GM21786 (cell line): ENCODE results near the gene CCHCR1.
A peak's percentile ranks its signal among the peaks of the same experiment; 100 is the strongest.
"Not testable (repeated sequence)": the region's sequence is repeated elsewhere in the genome, so short reads cannot be mapped to it uniquely, and the experiment has no call there.

Source experiments
- ATAC-seq: cut with Tn5 transposase; IDR thresholded peaks from one replicate; pipeline ENCODE4 v1.9.1; 2021; ENCODE audit not compliant: unreplicated experiment

Gene CCHCR1, protein sequence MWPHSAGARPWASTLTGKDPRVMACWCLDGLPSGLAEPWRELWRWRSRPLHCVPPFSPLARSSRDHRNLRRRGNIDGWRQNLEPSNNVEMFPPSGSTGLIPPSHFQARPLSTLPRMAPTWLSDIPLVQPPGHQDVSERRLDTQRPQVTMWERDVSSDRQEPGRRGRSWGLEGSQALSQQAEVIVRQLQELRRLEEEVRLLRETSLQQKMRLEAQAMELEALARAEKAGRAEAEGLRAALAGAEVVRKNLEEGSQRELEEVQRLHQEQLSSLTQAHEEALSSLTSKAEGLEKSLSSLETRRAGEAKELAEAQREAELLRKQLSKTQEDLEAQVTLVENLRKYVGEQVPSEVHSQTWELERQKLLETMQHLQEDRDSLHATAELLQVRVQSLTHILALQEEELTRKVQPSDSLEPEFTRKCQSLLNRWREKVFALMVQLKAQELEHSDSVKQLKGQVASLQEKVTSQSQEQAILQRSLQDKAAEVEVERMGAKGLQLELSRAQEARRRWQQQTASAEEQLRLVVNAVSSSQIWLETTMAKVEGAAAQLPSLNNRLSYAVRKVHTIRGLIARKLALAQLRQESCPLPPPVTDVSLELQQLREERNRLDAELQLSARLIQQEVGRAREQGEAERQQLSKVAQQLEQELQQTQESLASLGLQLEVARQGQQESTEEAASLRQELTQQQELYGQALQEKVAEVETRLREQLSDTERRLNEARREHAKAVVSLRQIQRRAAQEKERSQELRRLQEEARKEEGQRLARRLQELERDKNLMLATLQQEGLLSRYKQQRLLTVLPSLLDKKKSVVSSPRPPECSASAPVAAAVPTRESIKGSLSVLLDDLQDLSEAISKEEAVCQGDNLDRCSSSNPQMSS

DNA sequence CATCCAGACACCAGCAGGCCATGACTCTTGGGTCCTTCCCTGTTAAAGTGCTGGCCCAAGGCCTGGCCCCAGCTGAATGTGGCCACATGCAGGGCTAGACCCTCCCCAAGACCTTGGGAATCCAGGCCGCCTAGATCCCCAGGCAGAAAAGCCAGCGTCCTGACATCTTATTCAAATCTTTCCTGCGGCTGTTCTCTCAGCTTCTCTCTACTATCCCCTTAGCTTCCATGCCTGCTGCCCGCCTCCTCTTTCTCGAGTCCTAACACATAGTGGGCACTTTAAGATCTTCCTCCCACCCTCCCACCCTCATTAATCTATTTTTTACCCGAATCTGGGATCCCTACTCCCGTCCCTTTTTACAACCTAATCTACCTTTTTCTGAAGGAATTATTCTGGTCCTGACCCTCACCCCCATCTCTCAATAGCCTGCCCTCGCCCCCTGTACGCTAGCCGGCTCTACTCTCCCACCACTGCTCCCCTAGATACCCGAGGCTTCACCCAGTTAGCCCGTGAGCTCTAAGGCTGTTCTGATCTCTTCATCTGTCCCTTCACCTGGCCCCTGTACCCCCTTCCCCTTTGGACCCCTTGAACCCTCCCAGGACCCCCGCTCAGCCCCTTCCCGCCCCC is at the start of gene CCHCR1:
TSS of gene CCHCR1 (minus strand) at position 290 of the 627 bp plus-strand sequence. CDS start at position 88, 202 bp downstream.
- peak; percentile 2 for ATAC-seq

DNA sequence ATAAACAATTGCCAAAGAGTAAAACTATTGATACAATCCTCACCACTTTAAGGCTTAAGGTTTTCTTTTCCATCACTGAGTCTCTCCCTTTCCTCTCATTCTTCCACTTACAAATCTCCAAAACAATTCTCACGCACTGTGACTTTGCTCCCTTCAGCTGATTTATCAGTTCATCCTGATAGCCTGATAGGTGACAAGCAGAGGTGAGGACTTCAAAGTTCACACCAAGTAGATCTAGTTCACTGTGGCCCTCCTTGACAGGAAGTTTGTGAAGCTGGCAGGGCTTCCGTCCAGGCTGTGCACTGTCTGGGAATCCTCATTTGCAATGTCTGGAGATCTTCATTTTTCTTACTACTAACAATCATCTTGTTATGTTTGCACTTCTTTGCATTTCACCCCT is 48.0 kb upstream of the CCHCR1 start:
- no peak for ATAC-seq

- ATAC-seq: no peak
Observed at GRCh38 chr6:31204751-31205145, 47.1 kb upstream of the CCHCR1 start.

- ATAC-seq: peak; percentile 59
Observed at GRCh38 chr6:31203345-31203979, 45.9 kb upstream of the CCHCR1 start.

DNA sequence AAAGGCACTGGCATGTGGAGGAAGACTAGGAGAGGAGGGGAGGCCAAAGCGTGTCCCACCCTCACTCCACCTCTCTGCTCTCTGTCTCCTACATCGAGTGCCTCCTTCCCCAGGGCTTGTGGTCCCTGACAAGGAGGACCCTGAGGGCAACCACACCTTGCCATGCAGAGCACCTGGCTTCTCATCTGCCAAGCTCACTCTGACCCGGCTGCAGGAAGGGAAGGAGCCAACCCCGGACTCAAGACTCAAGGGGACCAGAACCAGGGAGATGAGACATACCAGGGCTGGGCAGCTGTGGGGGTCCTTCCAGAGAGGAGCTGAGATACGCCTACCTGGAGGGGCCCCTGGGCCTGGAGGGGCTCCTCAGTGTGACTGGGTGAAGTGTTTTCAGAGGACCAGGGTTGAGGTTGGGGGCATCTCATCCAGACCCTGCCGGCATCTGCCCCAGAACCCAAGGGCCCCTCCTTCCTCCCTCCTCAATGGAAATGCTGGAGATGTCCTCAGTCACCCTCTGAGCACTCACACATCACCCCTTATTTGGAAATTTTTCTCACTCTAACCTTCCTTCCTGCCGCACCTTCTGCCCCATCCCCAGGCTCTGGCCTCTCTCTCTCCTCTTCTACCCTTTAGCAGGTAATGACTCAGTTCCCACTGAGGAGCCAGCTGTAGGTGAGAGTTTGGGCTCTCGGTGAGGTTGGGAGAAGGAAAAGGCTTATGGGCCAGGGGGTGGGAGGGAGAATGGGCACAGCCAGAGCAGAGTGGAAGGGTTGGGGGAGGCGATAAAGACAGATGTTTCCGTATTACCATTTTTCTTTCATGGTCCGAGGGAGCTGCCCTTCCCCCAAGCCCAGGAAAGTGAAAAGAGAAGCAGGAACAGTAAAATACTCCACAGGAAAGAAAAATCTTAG is 44.9 kb upstream of the CCHCR1 start:
- no peak for ATAC-seq

DNA sequence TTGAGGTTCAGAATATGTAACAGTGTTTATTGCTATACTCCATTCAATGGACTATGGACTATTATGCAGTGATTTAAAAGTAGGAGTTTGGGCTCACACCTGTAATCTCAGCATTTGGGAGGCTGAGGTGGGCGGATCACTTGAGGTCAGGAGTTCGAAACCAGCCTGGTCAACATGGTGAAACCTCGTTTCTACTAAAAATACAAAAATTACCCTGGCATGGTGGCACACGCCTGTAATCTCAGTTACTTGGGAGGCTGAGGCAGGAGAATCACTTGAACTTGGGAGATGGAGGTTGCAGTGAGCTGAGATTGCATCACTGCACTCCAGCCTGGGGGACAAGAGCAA is 41.5 kb upstream of the CCHCR1 start:
- not testable (repeated sequence) for ATAC-seq

GRCh38 chr6:31197559-31198305 is 40.1 kb upstream of the CCHCR1 start:
- peak; percentile 81 for ATAC-seq

GRCh38 chr6:31196251-31197022 is 38.8 kb upstream of the CCHCR1 start:
- ATAC-seq: not testable (repeated sequence)

DNA sequence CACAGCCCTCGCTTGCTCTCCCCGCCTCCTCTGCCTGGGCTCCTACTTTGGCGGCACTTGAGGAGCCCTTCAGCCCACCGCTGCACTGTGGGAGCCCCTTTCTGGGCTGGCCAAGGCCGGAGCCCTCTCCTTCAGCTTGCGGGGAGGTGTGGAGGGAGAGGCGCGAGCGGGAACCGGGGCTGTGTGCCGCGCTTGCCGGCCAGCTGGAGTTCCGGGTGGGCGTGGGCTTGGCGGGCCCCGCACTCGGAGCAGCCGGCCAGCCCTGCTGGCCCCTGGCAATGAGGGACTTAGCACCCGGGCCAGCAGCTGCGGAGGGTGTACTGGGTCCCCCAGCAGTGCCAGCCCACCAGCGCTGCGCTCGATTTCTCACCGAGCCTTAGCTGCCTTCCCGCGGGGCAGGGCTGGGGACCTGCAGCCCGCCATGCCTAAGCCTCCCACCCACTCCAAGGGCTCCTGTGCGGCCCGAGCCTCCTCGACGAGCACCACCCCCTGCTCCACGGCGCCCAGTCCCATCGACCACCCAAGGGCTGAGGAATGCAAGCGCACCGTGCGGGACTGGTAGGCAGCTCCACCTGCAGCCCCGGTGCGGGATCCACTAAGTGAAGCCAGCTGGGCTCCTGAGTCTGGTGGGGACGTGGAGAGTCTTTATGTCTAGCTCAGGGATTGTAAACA is 37.8 kb upstream of the CCHCR1 start:
- not testable (repeated sequence) for ATAC-seq

DNA sequence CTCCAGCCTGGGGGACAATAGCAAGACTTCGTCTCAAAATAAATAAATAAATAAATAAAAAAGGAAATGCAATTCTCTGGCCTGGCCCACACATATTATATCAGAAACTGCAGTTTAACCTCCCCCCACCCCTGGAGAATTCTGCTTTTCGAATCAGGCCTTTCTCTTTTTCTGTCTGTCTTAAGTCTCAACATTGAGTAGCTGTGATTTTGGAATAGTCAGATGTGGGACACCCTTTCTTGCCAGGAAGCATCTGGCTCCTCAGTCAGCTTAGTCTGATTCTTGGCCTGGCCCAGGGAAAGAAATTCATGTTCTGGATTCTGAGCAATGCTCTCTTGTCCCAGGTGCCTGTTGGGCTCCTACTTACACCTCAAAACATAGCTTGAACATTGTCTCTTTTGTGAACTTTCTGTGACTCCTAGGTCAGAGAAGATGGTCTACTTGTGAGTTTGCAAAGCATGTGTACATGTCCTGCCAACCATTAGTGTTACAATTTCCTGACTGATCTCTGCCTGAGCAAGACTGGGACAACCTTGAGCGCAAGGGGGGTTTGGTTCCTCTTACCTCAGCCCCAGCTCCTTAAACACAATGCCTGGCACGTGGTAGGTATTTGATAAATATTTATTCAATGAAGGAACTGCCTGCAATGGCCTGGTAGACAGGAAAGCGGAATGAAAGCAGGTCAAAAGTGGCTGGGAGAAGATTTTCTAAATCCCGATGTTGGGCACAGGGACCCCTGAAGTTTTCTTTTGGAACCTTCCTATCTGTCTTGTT is 36.6 kb upstream of the CCHCR1 start:
- no peak for ATAC-seq

GRCh38 chr6:31193206-31193605 is 35.6 kb upstream of the CCHCR1 start:
- ATAC-seq: no peak

DNA sequence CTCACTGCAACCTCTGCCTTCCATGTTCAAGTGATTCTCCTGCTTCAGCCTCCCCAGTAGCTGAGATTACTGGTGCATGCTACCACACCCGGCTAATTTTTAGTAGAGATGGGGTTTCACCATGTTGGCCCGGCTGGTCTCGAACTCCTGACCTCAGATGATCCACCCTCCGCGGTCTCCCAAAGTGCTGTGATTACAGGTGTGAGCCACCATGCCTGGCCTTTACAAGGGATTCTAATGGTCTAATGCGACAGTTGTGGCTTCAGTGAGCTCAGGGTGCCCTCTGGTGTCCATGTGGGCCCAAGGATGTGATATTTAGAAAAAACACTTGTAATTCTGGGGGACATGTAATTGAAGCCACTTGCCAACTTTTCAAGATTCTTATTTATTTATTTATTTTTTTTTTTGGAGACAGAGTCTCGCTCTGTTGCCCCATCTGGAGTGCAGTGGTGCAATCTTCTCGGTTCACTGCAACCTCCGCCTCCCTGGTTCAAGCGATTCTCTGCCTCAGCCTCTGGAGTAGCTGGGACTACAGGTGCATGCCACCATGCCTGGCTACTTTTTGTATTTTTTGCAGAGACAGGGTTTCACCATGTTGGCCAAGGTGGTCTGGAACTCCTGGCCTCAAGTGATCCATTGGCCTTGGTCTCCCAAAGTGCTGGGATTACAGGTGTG is 35.0 kb upstream of the CCHCR1 start:
- not testable (repeated sequence) for ATAC-seq

GRCh38 chr6:31190488-31190887 is 32.9 kb upstream of the CCHCR1 start:
- ATAC-seq: no peak

DNA sequence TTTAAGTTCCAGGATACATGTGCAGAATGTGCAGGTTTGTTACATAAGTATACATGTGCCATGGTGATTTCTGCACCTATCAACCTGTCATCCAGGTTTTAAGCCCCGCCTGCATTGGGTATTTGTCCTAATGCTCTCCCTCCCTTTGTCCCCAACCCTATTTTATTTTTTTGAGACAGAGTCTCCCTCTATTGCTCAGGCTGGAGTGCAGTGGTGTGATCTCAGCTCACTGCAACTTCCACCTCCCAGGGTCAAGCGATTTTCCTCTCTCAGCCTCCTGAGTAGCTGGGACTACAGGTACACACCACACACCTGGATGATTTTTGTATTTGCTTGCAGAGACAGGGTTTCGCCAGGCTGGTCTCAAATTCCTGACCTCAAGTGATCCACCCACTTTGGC is 31.6 kb upstream of the CCHCR1 start:
- ATAC-seq: not testable (repeated sequence)

DNA sequence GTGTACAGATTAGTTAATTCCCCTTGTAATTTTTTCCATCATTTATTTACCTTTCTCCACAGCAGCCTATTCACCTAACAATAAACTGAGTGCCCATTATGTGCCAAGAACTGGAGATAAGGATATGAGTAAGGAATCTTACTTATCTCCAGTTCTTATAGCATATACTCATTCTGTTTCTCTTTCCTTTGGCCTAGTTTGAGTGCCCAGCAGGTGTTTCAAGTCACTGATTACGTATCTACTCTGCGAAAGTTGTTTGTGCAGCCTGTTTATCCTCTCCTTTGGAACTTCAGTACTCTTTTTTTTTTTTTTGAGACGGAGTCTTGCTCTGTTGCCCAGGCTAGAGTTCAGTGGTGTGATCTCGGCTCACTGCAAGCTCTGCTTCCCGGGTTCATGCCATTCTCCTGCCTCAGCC is 30.2 kb upstream of the CCHCR1 start:
- no peak for ATAC-seq

DNA sequence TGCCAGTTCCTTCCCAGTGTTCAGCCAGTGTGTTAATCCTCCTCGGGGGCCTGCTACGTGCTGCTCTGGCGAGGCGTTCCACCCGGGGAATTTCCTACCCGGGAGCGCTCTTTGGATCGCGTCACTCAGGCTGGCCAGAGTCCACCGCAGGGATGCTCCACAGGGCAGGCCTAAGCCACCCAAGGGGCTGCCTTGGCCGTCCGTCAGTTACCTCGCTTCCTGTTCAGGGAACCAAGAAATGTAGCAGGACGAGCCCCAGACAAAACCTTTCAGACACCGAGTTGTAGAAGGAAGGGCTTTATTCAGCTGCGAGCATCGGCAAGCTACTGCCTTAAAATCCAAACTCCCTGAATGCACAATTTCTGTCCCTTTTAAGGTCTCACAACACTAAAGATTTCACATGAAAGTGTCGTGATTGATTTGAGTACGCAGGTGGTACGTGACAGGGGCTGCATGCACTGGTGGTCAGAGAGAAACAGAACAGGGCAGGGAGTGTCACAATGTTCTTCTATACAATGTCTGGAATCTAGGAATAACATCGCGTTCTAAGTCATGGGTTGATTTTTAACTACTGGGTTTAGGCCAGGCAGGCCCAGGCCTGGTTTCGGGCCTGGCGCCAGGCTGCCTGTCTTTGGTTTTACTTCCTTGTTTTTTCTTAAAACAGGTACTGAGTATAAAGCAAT is 28.6 kb upstream of the CCHCR1 start:
- no peak for ATAC-seq
